ENCODE measurements around the gene TMCC2. TPM values are rescaled to one million over a fixed set of nuclear protein-coding genes. Genes with fewer than 3 reads are reported as not detected.

TMCC2 gene
- total RNA-seq, 4 donors from 2014 or later, result 2.4 to 6.1 (median 5.3) TPM

GRCh38 chr1:205235951-205236350 lies 8.2 kb downstream of the TMCC2 start:
- no peak for DNase-seq
- Histone ChIP-seq H3K4me3 (no peak overlapping the region), H3K4me1 (no peaks in the 10 kb centered on the region), H3K27me3 (no peaks in the 10 kb centered on the region), H3K36me3 (no peaks in the 10 kb centered on the region), H3K9me3 (no peaks in the 10 kb centered on the region), H3K27ac (no peak overlapping the region)
- TF ChIP-seq POLR2A (IDR thresholded peaks at IDR 0.05), result no peak
- TF ChIP-seq CTCF (IDR thresholded peaks at IDR 0.05), result no peak
- intact Hi-C loops (cut with DNase I; ENCODE audit: low total_unique reads), result no loop called here

- intact Hi-C loops (cut with DNase I; ENCODE audit: low total_unique reads), result no loop called here
- no peaks in the 10 kb centered on the region for H3K27me3 ChIP-seq
These were observed 8.8 kb downstream of the TMCC2 start for GRCh38 chr1:205236526-205236925.

DNA sequence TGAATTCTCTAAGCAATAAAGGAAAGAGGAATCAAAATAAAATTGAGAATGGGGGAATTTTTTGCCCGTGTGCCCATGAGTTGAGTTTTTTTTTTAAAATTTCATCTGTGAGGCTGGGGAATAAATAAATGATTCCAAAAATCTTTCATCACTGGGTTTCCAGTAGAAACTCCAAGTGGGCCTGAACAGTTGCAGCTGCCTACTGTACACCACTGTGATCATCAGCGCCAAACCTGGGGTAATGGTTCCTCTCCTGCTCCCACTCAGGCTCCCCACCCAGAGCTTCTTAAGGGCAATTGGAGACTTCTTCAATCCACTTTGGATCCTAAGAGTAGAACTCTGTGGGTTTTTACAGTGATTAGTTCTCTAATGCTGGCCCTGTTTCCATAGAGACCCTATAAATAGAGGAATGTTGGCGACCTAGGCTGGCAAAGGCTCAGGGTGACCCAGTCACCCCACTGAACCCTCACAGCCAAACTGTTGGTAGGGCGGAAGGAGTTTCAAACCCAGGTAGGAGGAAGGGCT lies 9.3 kb downstream of the TMCC2 start:
- H3K4me3 ChIP-seq, result no peak overlapping the region
- H3K9me3 ChIP-seq, result no peaks in the 10 kb centered on the region
- intact Hi-C loops (cut with DNase I; ENCODE audit: low total_unique reads), result no loop called here
- no peaks in the 10 kb centered on the region for H3K27me3 ChIP-seq
- no peak for DNase-seq
- TF ChIP-seq POLR2A (IDR thresholded peaks at IDR 0.05), result no peak
- no peak for TF ChIP-seq CTCF (IDR thresholded peaks at IDR 0.05)
- no peaks in the 10 kb centered on the region for H3K36me3 ChIP-seq
- no peak overlapping the region for H3K27ac ChIP-seq
- no peaks in the 10 kb centered on the region for H3K4me1 ChIP-seq

More at GRCh38 chr1:205236526-205236925, 8.8 kb downstream of the TMCC2 start:
- no peaks in the 10 kb centered on the region for H3K4me1 ChIP-seq
- H3K36me3 ChIP-seq, result no peaks in the 10 kb centered on the region
- DNase-seq, result no peak
- no peak for TF ChIP-seq POLR2A (IDR thresholded peaks at IDR 0.05)
- TF ChIP-seq CTCF (IDR thresholded peaks at IDR 0.05), result no peak
- H3K4me3 ChIP-seq, result no peak overlapping the region
- H3K9me3 ChIP-seq, result no peaks in the 10 kb centered on the region
- no peak overlapping the region for H3K27ac ChIP-seq

DNA sequence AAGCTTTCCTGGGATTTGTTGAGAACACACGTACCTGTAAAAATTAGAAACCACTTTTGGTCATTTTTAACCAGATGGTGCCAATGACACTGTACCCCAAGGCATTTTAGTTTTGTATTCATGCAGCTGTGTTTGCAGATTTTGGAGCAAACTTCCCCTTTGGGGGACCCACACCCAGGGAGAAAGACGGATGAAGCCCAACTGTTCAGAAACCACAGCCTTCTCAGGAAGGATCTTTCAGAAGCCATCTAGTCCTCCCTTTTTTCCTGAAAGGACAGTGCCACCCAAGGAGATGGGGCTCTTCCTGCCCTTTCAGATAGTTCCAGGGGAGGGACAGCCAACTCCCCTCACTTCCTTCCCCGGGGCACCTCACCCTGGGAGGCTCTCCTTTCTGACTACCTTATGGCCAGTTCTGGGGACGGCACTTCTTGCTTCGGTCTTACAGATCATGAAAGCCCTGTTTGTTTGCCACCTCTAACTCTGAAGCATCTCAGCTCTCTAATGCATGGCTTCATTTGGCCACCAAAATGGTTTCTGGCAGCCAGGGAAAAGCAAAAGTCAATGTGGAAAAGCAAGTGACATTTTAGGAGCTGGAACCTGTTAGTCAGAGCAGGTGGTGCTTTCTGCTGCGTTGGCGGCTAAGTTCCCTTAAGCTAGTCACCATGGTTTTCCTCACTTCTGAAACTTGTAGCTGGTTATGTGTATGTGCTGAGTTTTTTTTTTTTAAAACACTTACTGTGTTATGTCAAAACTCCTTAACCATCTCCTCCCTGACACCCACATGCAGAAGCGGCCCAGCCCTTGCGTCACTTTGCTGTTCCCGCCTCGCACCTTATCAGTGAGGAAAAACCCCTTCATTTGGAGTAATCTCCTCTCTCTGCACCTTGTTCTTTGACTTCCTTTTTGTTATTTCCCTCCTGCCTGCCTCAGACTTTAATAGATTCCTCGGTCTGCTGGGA lies 10.1 kb downstream of the TMCC2 start:
- no peaks in the 10 kb centered on the region for H3K36me3 ChIP-seq
- DNase-seq, result no peak

More for the DNA sequence above, 10.1 kb downstream of the TMCC2 start:
- intact Hi-C loops (cut with DNase I; ENCODE audit: low total_unique reads), result no loop called here
- H3K27ac ChIP-seq, result no peak overlapping the region
- no peak overlapping the region for H3K4me3 ChIP-seq
- TF ChIP-seq POLR2A (IDR thresholded peaks at IDR 0.05) (no peak), CTCF (IDR thresholded peaks at IDR 0.05) (no peak)
- no peaks in the 10 kb centered on the region for H3K27me3 ChIP-seq
- no peaks in the 10 kb centered on the region for H3K9me3 ChIP-seq
- no peaks in the 10 kb centered on the region for H3K4me1 ChIP-seq

All from uterus (tissue), 4 donors.